H1 (cell line): ENCODE measurements around the gene SCAPER. TPM values are rescaled to one million over a fixed set of nuclear protein-coding genes. Genes with fewer than 3 reads are reported as not detected.

Source experiments
- CTCF ChIP-seq, 3 experiments: IDR thresholded peaks; 1 replicate in 2 of 3; 2 replicates in 1 of 3; pipeline versions ENCODE4 v1.5.1 to v1.6.1; 2011; ENCODE audit warnings: low read length in 3 of 3, mild to moderate bottlenecking in 3 of 3, inconsistent platforms in 2 of 3, low read depth in 1 of 3, moderate library complexity in 1 of 3; ENCODE audit not compliant: insufficient read depth in 1 of 3; ENCODE audit errors: control extremely low read depth in 1 of 3
- RXRA ChIP-seq: IDR thresholded peaks from 2 replicates; pipeline ENCODE4 v1.6.1; 2011; ENCODE audit warnings: low read depth, mild to moderate bottlenecking, low read length, moderate library complexity; ENCODE audit not compliant: insufficient read depth
- USF2 ChIP-seq: IDR thresholded peaks from 2 replicates; pipeline ENCODE4 v1.6.1; 2011; ENCODE audit warnings: low read length, improper control_type of control experiment
- polyA plus RNA-seq, 7 experiments: library from polyadenylated mRNA; depleted of rRNA in 3 of 7; stranded (reverse) in 5 of 7; unstranded in 2 of 7; fragments of >200 nt in 5 of 7; fragments of 200-250 nt in 2 of 7; gene quantifications; 1 replicate in 5 of 7; 2 replicates in 1 of 7; 4 replicates in 1 of 7; pipeline versions ENCODE4 v1.2.1 to v1.2.3, GENCODE V29; 2011 to 2013; ENCODE audit warnings: missing spikeins in 2 of 7, mixed read lengths in 2 of 7
- total RNA-seq: library from RNA; stranded (reverse); fragmentation: NEBNext Ultra II Directional; extraction: Animal tissue kit (Norgen Biotek cat#: 25700); gene quantifications from 2 replicates; pipeline ENCODE4 v1.2.1, GENCODE V29; 2021

Gene SCAPER
- total and polyA plus RNA-seq, 2 of the 8 experiments (the other 6 are each of a cell fraction or from before 2014, with no cell fraction given) = 1.6 to 6.8 TPM

GRCh38 chr15:76668900-76669299 lies 236.2 kb downstream of the SCAPER start (continued):
- TF ChIP-seq CTCF (IDR thresholded peaks at IDR 0.05; ENCODE audit: control extremely low read depth in 1 of 3, insufficient read depth in 1 of 3, low read depth in 1 of 3, low read length in 3 of 3) (no peak), USF2 (no peak), RXRA (no peak)
- TF ChIP-seq, all 59 proteins: peak for 0
